Duodenal mucosa (tissue), 2 donors: ENCODE measurements around the gene COL12A1.

Experiments used
- H3K27ac ChIP-seq: one replicate; pipeline ENCODE4 v1.7.0; 2013; ENCODE audit warnings: low read depth, low read length
- H3K27me3 ChIP-seq, 2 donors: one replicate each; pipeline ENCODE4 v1.7.0; 2013; ENCODE audit warnings: low read length in 2 of 2, control low read depth in 1 of 2; ENCODE audit not compliant: insufficient read depth in 2 of 2, control insufficient read depth in 1 of 2
- H3K36me3 ChIP-seq, 2 donors: one replicate each; pipeline ENCODE4 v1.7.0; 2013; ENCODE audit warnings: low read length in 2 of 2, control low read depth in 1 of 2; ENCODE audit not compliant: insufficient read depth in 2 of 2, control insufficient read depth in 1 of 2
- H3K4me1 ChIP-seq, 2 donors: one replicate each; pipeline ENCODE4 v1.7.0; 2013; ENCODE audit warnings: low read length in 2 of 2, control low read depth in 1 of 2; ENCODE audit not compliant: insufficient read depth in 2 of 2, control insufficient read depth in 1 of 2
- H3K4me3 ChIP-seq, 2 donors: one replicate each; pipeline ENCODE4 v1.7.0; 2013; ENCODE audit warnings: low read length in 2 of 2, low read depth in 1 of 2
- H3K9ac ChIP-seq, 2 donors: one replicate each; pipeline ENCODE4 v1.7.0; 2013; ENCODE audit warnings: low read length in 2 of 2, low read depth in 1 of 2
- H3K9me3 ChIP-seq, 2 donors: one replicate each; pipeline ENCODE4 v1.7.0; 2013; ENCODE audit warnings: low read length in 2 of 2, control low read depth in 1 of 2; ENCODE audit not compliant: control insufficient read depth in 1 of 2

Gene COL12A1

DNA sequence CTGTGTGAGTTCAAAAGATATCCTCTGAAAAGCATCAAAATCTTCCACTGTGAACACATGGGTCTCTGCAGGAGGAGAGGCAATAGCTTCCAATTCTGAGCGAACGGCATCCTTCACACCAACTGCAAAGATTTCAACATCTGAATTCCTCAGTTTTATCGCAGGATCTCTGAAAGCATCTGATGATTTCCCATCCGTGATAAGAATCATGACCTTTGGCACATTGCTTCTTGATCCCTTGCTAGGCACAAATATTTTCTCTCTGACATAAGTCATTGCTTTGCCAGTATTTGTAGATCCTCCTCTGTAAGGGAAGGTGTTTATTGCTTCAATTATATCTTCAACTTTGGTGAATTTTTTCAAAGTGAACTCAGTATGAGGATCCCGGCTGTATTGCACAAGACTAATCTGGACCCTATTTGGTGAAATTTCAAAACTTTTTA is 22.7 kb downstream of the COL12A1 start:
- H3K4me3 ChIP-seq, result no peak overlapping the region
- H3K4me1 ChIP-seq, result no peaks in the 10 kb centered on the region
- H3K9me3 ChIP-seq, result peaks cover 0 to 3% of the 10 kb centered on the region in 2 donors
- no peaks in the 10 kb centered on the region for H3K27me3 ChIP-seq
- H3K36me3 ChIP-seq, result no peaks in the 10 kb centered on the region
- H3K9ac ChIP-seq, result no peak overlapping the region
- no peak overlapping the region for H3K27ac ChIP-seq

- no peak overlapping the region for H3K9ac ChIP-seq
- peaks cover 0 to 4% of the 10 kb centered on the region in 2 donors for H3K36me3 ChIP-seq
- H3K27ac ChIP-seq, result no peak overlapping the region
- no peak overlapping the region for H3K4me3 ChIP-seq
- H3K9me3 ChIP-seq, result no peaks in the 10 kb centered on the region
- H3K4me1 ChIP-seq, result no peaks in the 10 kb centered on the region
- no peaks in the 10 kb centered on the region for H3K27me3 ChIP-seq
Observed at GRCh38 chr6:75180864-75181263, 25.0 kb downstream of the COL12A1 start.

DNA sequence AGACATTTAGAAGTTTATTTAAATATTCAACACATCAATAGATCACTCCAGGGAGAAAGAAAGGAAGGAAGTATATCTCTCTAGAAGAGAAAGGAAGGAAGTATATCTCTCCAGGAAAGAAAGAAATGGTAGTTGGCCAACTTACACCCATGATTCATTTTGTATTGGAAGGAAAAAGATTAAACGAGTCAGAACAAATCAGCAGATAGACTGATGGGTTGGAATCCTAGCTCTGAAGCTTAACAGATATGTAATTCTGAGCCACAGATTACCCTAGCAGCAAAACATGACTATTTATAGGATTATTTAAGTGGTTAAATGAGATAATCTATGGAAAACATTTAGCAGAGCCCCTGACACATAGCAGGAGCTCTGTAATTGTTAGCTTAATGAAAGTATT is 27.1 kb downstream of the COL12A1 start:
- peaks cover 0 to 4% of the 10 kb centered on the region in 2 donors for H3K36me3 ChIP-seq
- no peaks in the 10 kb centered on the region for H3K27me3 ChIP-seq
- H3K4me3 ChIP-seq, result no peak overlapping the region
- no peak overlapping the region for H3K27ac ChIP-seq
- no peaks in the 10 kb centered on the region for H3K9me3 ChIP-seq
- H3K4me1 ChIP-seq, result no peaks in the 10 kb centered on the region
- no peak overlapping the region for H3K9ac ChIP-seq

GRCh38 chr6:75176076-75176582 is 29.7 kb downstream of the COL12A1 start:
- no peak overlapping the region for H3K27ac ChIP-seq
- no peaks in the 10 kb centered on the region for H3K27me3 ChIP-seq
- no peak overlapping the region for H3K4me3 ChIP-seq
- H3K36me3 ChIP-seq, result peaks cover 0 to 4% of the 10 kb centered on the region in 2 donors
- H3K9me3 ChIP-seq, result no peaks in the 10 kb centered on the region
- H3K4me1 ChIP-seq, result peaks cover 0 to 7% of the 10 kb centered on the region in 2 donors
- H3K9ac ChIP-seq, result no peak overlapping the region

DNA sequence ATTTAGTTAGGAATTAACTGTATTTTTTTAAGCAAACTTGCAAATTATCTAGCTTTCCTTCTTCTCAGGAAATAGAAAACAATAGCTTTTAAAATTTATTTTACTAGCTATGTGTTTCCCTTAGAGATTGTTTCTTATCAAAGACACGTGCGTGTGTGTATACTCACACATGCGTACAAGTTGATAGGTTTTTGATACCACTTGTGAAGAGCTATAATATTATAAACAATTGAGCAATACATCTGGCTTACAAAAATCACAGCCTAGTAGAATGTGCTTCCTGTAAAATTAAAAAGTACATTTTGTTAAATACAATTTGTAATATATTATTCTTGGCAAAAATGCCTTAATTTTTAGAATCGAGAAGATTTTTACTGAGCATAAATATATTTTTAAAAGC is 33.9 kb downstream of the COL12A1 start:
- Histone ChIP-seq H3K4me1 (peaks cover 7 to 26% of the 10 kb centered on the region in 2 donors), H3K27me3 (no peaks in the 10 kb centered on the region), H3K27ac (no peak overlapping the region), H3K36me3 (peaks cover 0 to 4% of the 10 kb centered on the region in 2 donors), H3K4me3 (no peak overlapping the region), H3K9me3 (no peaks in the 10 kb centered on the region), H3K9ac (no peak overlapping the region)

- Histone ChIP-seq H3K9me3 (no peaks in the 10 kb centered on the region), H3K36me3 (peaks cover 0 to 4% of the 10 kb centered on the region in 2 donors), H3K27me3 (no peaks in the 10 kb centered on the region), H3K4me3 (no peak overlapping the region), H3K9ac (no peak overlapping the region), H3K4me1 (peaks cover 7 to 26% of the 10 kb centered on the region in 2 donors), H3K27ac (no peak overlapping the region)
Observed at GRCh38 chr6:75171567-75171966, 34.3 kb downstream of the COL12A1 start.

DNA sequence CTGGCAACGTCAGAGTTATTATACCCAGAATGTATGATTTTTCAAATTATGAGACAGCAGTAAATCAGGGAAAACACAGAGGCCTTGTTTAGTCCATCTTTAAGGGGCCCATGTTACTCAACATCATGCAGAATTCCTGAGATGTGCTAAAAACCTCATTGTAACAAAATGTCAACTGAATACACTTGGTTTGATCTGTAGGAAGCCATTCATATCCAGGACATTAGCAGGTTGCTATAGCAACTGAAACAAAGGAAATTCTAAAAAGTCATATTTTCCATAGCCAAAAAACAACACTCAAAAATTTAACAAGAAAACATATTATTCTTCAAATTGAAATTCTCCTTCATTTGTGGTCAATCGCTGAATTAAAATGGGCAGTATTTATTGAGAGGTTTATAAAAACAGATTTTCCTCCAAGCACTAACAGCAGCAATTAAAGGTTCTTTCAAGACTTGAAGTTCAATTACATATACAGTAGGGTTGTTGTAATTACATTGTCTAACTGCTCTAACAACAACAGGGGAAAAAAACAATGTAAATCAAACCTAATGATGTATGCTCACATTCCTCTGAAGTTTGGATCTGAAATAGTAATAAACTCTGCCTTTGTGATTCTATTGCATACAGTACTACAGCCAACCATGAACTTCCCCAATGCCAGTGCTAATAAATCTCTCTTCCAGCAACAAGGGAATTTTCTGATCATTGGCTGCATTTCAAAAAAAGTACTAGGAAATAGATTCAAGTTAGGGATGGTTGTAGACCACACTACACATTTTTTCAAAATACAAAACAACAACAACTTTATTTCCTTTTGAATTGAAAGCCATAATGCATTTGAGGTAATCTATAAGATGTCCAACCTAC is 34.9 kb downstream of the COL12A1 start:
- Histone ChIP-seq H3K9ac (no peak overlapping the region), H3K9me3 (no peaks in the 10 kb centered on the region), H3K27ac (no peak overlapping the region), H3K4me1 (peaks cover 7 to 26% of the 10 kb centered on the region in 2 donors), H3K4me3 (no peak overlapping the region), H3K27me3 (no peaks in the 10 kb centered on the region), H3K36me3 (peaks cover 0 to under 1% of the 10 kb centered on the region in 2 donors)

GRCh38 chr6:75169689-75170586 is 35.9 kb downstream of the COL12A1 start:
- Histone ChIP-seq H3K27ac (no peak overlapping the region), H3K36me3 (no peaks in the 10 kb centered on the region), H3K9ac (no peak overlapping the region), H3K9me3 (no peaks in the 10 kb centered on the region), H3K27me3 (no peaks in the 10 kb centered on the region), H3K4me1 (peaks cover 7 to 26% of the 10 kb centered on the region in 2 donors), H3K4me3 (no peak overlapping the region)

- Histone ChIP-seq H3K4me3 (no peak overlapping the region), H3K9me3 (no peaks in the 10 kb centered on the region), H3K27me3 (no peaks in the 10 kb centered on the region), H3K36me3 (no peaks in the 10 kb centered on the region), H3K27ac (no peak overlapping the region), H3K4me1 (peaks cover 7 to 26% of the 10 kb centered on the region in 2 donors), H3K9ac (no peak overlapping the region)
Observed at GRCh38 chr6:75167851-75168250, 38.0 kb downstream of the COL12A1 start.

DNA sequence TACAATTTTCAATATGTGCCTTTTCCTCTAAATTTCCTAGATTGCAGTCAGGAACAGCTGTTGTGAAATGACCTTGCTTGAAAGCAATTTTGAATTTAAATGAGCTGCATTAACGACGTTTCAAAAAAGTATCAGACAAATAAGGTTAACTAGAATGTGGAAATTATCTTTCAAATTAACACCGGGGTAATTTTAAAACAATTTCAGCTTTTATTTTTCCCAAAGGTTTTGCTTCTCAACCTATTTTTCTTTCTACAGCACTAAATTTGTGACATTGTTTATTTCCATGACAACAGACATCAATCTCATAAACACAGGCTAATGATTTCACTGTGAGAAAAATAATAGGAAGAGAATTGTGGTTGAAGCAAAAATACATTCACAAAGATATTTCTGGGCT is 38.5 kb downstream of the COL12A1 start:
- H3K4me3 ChIP-seq, result no peak overlapping the region
- H3K9me3 ChIP-seq, result no peaks in the 10 kb centered on the region
- no peaks in the 10 kb centered on the region for H3K27me3 ChIP-seq
- H3K4me1 ChIP-seq, result peaks cover 7 to 26% of the 10 kb centered on the region in 2 donors
- no peak overlapping the region for H3K9ac ChIP-seq
- no peak overlapping the region for H3K27ac ChIP-seq
- H3K36me3 ChIP-seq, result no peaks in the 10 kb centered on the region
